H9 (cell line): ENCODE results near the gene EIF3B. TPM values are rescaled to one million over a fixed set of nuclear protein-coding genes. Genes with fewer than 3 reads are reported as not detected.

Source experiments
- DNase-seq: peaks from one replicate; pipeline ENCODE4 v3.0.0-alpha.2; 2017
- H2AFZ ChIP-seq: one replicate; pipeline ENCODE4 v1.6.1; 2013; ENCODE audit warnings: mild to moderate bottlenecking, low read length, control low read depth, moderate library complexity
- H2AK5ac ChIP-seq: 2 replicates; pipeline ENCODE4 v1.6.1; 2013; ENCODE audit warnings: low read length, control low read depth, mixed read lengths; ENCODE audit not compliant: insufficient read length
- H2BK120ac ChIP-seq: one replicate; pipeline ENCODE4 v1.6.1; 2013; ENCODE audit warnings: low read depth, mild to moderate bottlenecking, low read length, control low read depth, inconsistent platforms; ENCODE audit not compliant: poor library complexity, severe bottlenecking
- H2BK12ac ChIP-seq: 2 replicates; pipeline ENCODE4 v1.6.1; 2013; ENCODE audit warnings: low read length, control low read depth, mixed read lengths, low read depth; ENCODE audit not compliant: insufficient read length
- H2BK15ac ChIP-seq: 2 replicates; pipeline ENCODE4 v1.6.1; 2013; ENCODE audit warnings: low read depth, low read length, control low read depth
- H2BK20ac ChIP-seq: one replicate; pipeline ENCODE4 v1.6.1; 2013; ENCODE audit warnings: low read depth, mild to moderate bottlenecking, low read length, control low read depth, inconsistent platforms; ENCODE audit not compliant: poor library complexity, severe bottlenecking
- H2BK5ac ChIP-seq: 2 replicates; pipeline ENCODE4 v1.6.1; 2013; ENCODE audit warnings: low read length, control low read depth, mixed read lengths; ENCODE audit not compliant: insufficient read length
- H3K14ac ChIP-seq: 2 replicates; pipeline ENCODE4 v1.6.1; 2013; ENCODE audit warnings: low read length, control low read depth; ENCODE audit not compliant: insufficient read depth
- H3K18ac ChIP-seq: 2 replicates; pipeline ENCODE4 v1.6.1; 2013; ENCODE audit warnings: low read depth, mild to moderate bottlenecking, mixed read lengths, low read length, control low read depth; ENCODE audit not compliant: insufficient read length
- H3K23ac ChIP-seq: 2 replicates; pipeline ENCODE4 v1.6.1; 2013; ENCODE audit warnings: low read length, control low read depth, mixed read lengths, low read depth; ENCODE audit not compliant: insufficient read length
- H3K23me2 ChIP-seq: 2 replicates; pipeline ENCODE4 v1.6.1; 2013; ENCODE audit warnings: low read depth, mild to moderate bottlenecking, mixed read lengths, low read length, control low read depth; ENCODE audit not compliant: insufficient read length, poor library complexity, severe bottlenecking
- H3K27ac ChIP-seq: 2 replicates; pipeline ENCODE4 v1.5.1; 2013; ENCODE audit warnings: low read length, control low read depth, mixed read lengths, low read depth; ENCODE audit not compliant: insufficient read length
- H3K27me3 ChIP-seq: 2 replicates; pipeline ENCODE4 v1.6.1; 2013; ENCODE audit warnings: low read length, control low read depth, inconsistent platforms; ENCODE audit not compliant: insufficient read depth
- H3K4ac ChIP-seq: 2 replicates; pipeline ENCODE4 v1.6.1; 2013; ENCODE audit warnings: low read depth, mild to moderate bottlenecking, control low read depth, inconsistent platforms, low read length, moderate library complexity
- H3K4me1 ChIP-seq: 2 replicates; pipeline ENCODE4 v1.6.1; 2013; ENCODE audit warnings: low read length, control low read depth, inconsistent platforms; ENCODE audit not compliant: insufficient read depth
- H3K4me2 ChIP-seq: 2 replicates; pipeline ENCODE4 v1.6.1; 2013; ENCODE audit warnings: low read length, control low read depth, mixed read lengths; ENCODE audit not compliant: insufficient read length, insufficient read depth
- H3K56ac ChIP-seq: 2 replicates; pipeline ENCODE4 v1.6.1; 2013; ENCODE audit warnings: low read depth, mild to moderate bottlenecking, mixed read lengths, low read length, control low read depth; ENCODE audit not compliant: insufficient read length
- H3K79me1 ChIP-seq: 2 replicates; pipeline ENCODE4 v1.6.1; 2013; ENCODE audit warnings: low read depth, mild to moderate bottlenecking, moderate library complexity, low read length, control low read depth, inconsistent platforms; ENCODE audit not compliant: insufficient read depth, poor library complexity, severe bottlenecking
- H3K79me2 ChIP-seq: 2 replicates; pipeline ENCODE4 v1.6.1; 2013; ENCODE audit warnings: low read length, control low read depth, inconsistent platforms; ENCODE audit not compliant: insufficient read depth
- H3K9ac ChIP-seq: 2 replicates; pipeline ENCODE4 v1.6.1; 2013; ENCODE audit warnings: low read length, control low read depth, mixed read lengths; ENCODE audit not compliant: insufficient read length; ENCODE audit errors: extremely low read depth
- H3K9me3 ChIP-seq: one replicate; pipeline ENCODE4 v1.6.1; 2013; ENCODE audit warnings: low read depth, low read length, inconsistent platforms; ENCODE audit not compliant: control insufficient read depth
- H3T11ph ChIP-seq: one replicate; pipeline ENCODE4 v1.6.1; 2013; ENCODE audit warnings: mild to moderate bottlenecking, low read length, control low read depth, inconsistent platforms
- H4K20me1 ChIP-seq: one replicate; pipeline ENCODE4 v1.6.1; 2013; ENCODE audit not compliant: control insufficient read depth, insufficient read length, insufficient read depth
- H4K5ac ChIP-seq: 2 replicates; pipeline ENCODE4 v1.6.1; 2013; ENCODE audit warnings: low read depth, mild to moderate bottlenecking, mixed read lengths, low read length, control low read depth; ENCODE audit not compliant: insufficient read length
- H4K8ac ChIP-seq: replicated peaks from 2 replicates; pipeline ENCODE4 v1.6.1; 2013; ENCODE audit warnings: low read length, control low read depth, mixed read lengths, low read depth; ENCODE audit not compliant: insufficient read length
- H4K91ac ChIP-seq: 2 replicates; pipeline ENCODE4 v1.6.1; 2013; ENCODE audit warnings: low read depth, mild to moderate bottlenecking, moderate library complexity, mixed read lengths, low read length, control low read depth; ENCODE audit not compliant: insufficient read length
- H3K27ac Mint-ChIP-seq, 3 experiments: 2 replicates in 2 of 3; 3 replicates in 1 of 3; pipeline ENCODE4 v1.8.0; 2020 to 2021; ENCODE audit warnings: mixed read lengths in 3 of 3, mild to moderate bottlenecking in 1 of 3, moderate library complexity in 1 of 3
- H3K27me3 Mint-ChIP-seq: 2 replicates; pipeline ENCODE4 v1.8.0; 2021; ENCODE audit warnings: low read depth, mild to moderate bottlenecking, moderate library complexity, mixed read lengths
- H3K36me3 Mint-ChIP-seq, 3 experiments: 2 replicates in 2 of 3; 3 replicates in 1 of 3; pipeline ENCODE4 v1.8.0; 2020 to 2021; ENCODE audit warnings: low read depth in 3 of 3, mixed read lengths in 3 of 3; ENCODE audit not compliant: insufficient read depth in 1 of 3
- H3K4me1 Mint-ChIP-seq, 2 experiments: 2 replicates each; pipeline ENCODE4 v1.8.0; 2020; ENCODE audit warnings: mixed read lengths in 2 of 2
- H3K4me3 Mint-ChIP-seq, 2 experiments: 2 replicates in 1 of 2; 3 replicates in 1 of 2; pipeline ENCODE4 v1.8.0; 2020 to 2021; ENCODE audit warnings: mild to moderate bottlenecking in 2 of 2, mixed read lengths in 2 of 2, moderate library complexity in 1 of 2
- H3K9me3 Mint-ChIP-seq, 2 experiments: 2 replicates in 1 of 2; 3 replicates in 1 of 2; pipeline ENCODE4 v1.8.0; 2020; ENCODE audit warnings: mild to moderate bottlenecking in 2 of 2, mixed read lengths in 2 of 2, moderate library complexity in 1 of 2
- CTCF ChIP-seq: fragments of 200-600 bp; sonication (generic); conservative IDR thresholded peaks from 3 replicates; pipeline ENCODE4 v1.8.0; 2021; ENCODE audit warnings: antibody characterized with exemption, mild to moderate bottlenecking
- WGBS: extraction: QIAGEN DNeasy Blood & Tissue Kit; methylation state at CpG from one replicate; pipeline ENCODE4 v1.1.7; 2013; ENCODE audit warnings: missing lambda C conversion rate, low lambda C conversion rate, mixed read lengths; ENCODE audit not compliant: insufficient read length; ENCODE audit errors: extremely low coverage; 5-methylcytosine and 5-hydroxymethylcytosine counted together
- total RNA-seq: library from RNA; stranded (reverse); gene quantifications from 2 replicates; pipeline ENCODE4 v1.2.1, GENCODE V29; 2021

EIF3B gene
- total RNA-seq, 1 experiment from 2014 or later = 337 TPM

- Mint-ChIP-seq H3K4me3 (no peak overlapping the region), H3K36me3 (peaks cover 0 to 6% (median 3%) of the 10 kb centered on the region in 3 experiments; a peak in 4 of 7 replicates), H3K27me3 (no peaks in the 10 kb centered on the region), H3K27ac (no peak overlapping the region), H3K4me1 (peaks cover 33 to 38% of the 10 kb centered on the region in 2 experiments), H3K9me3 (no peaks in the 10 kb centered on the region; a peak in 1 of 5 replicates)
- Histone ChIP-seq H3K4ac (no peak overlapping the region), H3K27me3 (no peaks in the 10 kb centered on the region), H3K4me2 (no peak overlapping the region), H3K9me3 (no peaks in the 10 kb centered on the region), H2BK15ac (no peak overlapping the region), H3K18ac (no peak overlapping the region), H3K23ac (no peak overlapping the region), H2AFZ (no peak overlapping the region), H3K23me2 (no peaks in the 10 kb centered on the region), H3K27ac (no peak overlapping the region), H2BK12ac (no peak overlapping the region), H3K14ac (no peak overlapping the region), H3T11ph (no peak overlapping the region), H3K9ac (no peak overlapping the region), H4K91ac (no peak overlapping the region), H3K79me1 (peaks cover 3% of the 10 kb centered on the region), H2BK5ac (no peak overlapping the region), H2AK5ac (no peak overlapping the region), H4K5ac (no peak overlapping the region), H4K20me1 (no peaks in the 10 kb centered on the region), H3K79me2 (no peaks in the 10 kb centered on the region; the same call in 1 of the 2 replicates), H3K4me1 (0 out of 2 replicates have a peak, but pooled peaks cover under 1% of the 10 kb centered on the region), H2BK120ac (no peak overlapping the region), H3K56ac (no peak overlapping the region), H2BK20ac (no peak overlapping the region), H4K8ac (no peak overlapping the region)
- no peak for TF ChIP-seq CTCF
- WGBS = no CpG with 5 or more reads among the region's 1 CpG
- no peak for DNase-seq
Observed at GRCh38 chr7:2411049-2411448, 56.4 kb downstream of the EIF3B start.
